CD4-positive, alpha-beta T cell treated with Interleukin-6 at 100 ng/mL for 8 hours (primary cell): Measurements from ENCODE around the gene FGF11.

Experiments
- DNase-seq: peaks from one replicate; pipeline ENCODE4 v3.0.0-alpha.2; 2020; ENCODE audit warnings: mixed read lengths, low spot score

The FGF11 gene

DNA sequence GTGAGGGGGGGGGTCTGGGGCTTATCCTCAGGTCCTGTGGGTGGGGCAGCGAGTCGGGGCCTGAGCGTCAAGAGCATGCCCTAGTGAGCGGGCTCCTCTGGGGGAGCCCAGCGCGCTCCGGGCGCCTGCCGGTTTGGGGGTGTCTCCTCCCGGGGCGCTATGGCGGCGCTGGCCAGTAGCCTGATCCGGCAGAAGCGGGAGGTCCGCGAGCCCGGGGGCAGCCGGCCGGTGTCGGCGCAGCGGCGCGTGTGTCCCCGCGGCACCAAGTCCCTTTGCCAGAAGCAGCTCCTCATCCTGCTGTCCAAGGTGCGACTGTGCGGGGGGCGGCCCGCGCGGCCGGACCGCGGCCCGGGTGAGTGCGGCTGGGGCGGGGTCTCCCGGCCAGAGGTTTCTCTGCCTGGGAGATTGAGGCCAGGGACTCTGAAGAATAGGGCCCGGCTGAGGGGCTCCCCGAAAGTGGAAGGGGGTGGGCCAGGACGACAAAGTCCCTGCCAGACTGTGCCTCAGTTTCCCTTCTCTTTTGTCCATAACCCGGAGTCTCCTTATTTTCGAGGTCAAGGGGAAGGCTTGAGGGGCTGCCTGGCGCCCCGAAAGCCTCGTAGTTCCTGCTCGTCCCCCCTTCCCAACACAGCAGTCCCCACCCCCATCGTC, at the start of gene FGF11:
Gene FGF11 (plus strand): TSS at position 51 of the 651 bp plus-strand sequence. CDS start 109 bp downstream, at position 160.
- DNase-seq, result no peak

DNA sequence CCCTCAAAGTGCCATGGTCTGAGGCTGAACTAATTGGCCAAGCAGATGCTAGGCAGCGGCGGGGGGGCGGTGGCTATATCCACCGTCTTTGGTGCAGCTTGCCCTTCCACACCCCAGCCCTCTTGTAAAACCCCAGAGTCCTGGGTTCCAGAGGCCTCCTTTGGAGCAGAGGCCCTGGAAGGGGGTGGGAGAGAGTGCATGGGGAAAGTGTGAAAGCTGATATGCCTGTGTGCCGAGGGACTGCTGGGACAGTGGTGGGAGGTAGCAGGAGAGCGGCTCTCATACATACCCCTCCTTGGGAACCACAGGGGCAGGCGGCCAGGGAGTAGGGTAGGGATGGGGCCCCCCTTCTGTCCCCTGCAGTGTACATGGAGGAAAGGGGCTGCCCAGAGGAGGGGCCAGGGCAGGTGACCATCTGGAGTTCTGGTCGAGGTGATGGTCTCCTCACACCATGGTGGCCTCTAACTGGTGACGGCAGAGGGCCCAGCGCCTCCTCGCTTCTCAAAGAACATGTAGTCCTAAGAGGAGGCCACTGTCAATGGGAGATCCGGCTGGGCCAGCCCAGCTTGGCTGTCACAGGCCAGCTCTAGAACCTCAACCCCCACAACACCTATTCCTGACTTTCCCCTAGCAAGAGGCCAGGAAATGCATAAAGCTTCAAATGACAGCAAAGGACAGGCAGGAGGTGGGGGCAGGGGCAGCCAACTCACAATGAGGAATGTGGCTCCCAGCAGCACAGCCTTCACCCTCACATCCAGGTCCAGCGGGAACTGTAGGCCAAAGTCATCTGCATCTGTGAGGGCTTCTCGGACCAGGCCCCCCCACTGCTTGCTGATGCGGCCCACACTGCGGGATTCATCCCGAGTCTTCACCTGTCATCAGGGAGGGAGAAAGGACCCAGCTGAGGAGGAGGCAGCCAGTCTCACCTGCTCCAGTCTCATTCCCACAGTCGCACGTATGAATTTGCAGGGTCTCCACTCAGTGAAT, 49.1 kb upstream of the FGF11 start:
- DNase-seq, result no peak

DNA sequence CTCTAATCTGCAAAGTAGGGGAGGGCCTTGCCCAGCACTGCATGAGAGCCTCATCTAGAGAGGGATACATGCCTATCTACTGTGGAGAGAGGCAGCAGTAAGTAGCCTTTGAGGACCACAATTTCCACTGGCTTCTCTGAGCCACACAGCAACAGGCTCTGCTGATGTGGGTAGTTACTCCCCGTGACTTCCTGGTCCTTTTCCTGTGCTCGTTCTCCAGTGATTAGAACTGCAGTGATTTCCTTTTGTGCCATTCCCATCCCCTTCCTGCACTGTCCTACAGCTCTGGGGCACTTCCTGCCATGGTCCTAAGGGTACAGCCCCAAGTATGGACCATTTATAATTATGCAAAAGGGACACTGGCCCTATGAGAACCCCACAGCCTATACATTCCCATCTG, 48.0 kb upstream of the FGF11 start:
- no peak for DNase-seq

DNA sequence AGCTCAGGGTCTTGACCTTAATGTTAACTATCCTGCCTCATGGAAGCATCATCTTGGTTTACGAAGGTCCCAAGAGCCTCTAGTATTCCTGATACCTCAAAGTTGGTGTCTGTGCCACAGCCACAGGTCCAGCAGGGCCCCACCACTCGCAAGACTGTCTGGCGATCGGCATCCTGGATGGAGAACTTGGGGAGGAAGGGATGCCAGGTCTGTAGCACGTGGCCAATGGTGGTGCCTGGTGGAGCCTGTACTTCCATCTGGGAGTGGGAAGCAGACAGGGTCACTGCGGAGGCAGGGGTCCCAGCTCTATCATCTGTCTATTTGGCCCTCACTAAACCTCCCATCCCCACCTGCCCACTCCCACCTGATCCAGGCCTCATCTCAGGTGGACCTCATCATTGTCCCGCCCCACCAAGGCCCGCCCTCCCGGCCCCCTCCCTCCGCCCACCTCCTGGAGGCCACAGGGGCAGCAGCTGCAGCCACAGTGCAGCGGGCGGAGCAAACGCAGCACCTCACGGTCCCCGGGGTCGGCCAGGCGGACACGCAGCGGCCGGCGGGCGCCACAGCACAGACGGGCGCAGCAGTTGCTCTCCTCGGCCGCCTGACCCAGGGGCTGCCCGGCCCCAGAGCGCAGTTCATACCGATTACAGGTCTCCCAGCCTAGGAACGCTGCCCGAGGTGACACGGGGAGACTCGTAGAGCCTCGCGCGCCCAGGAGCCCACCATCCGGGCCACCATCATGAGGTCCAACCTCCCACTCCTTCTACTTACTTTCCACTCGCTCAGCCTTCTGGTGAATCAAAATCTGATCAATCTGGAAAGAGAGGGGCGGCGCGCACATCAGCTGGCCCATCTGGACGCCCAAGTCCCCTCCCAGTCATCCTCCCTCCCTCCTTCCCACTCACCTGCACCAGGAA, 46.4 kb upstream of the FGF11 start:
- no peak for DNase-seq

DNA sequence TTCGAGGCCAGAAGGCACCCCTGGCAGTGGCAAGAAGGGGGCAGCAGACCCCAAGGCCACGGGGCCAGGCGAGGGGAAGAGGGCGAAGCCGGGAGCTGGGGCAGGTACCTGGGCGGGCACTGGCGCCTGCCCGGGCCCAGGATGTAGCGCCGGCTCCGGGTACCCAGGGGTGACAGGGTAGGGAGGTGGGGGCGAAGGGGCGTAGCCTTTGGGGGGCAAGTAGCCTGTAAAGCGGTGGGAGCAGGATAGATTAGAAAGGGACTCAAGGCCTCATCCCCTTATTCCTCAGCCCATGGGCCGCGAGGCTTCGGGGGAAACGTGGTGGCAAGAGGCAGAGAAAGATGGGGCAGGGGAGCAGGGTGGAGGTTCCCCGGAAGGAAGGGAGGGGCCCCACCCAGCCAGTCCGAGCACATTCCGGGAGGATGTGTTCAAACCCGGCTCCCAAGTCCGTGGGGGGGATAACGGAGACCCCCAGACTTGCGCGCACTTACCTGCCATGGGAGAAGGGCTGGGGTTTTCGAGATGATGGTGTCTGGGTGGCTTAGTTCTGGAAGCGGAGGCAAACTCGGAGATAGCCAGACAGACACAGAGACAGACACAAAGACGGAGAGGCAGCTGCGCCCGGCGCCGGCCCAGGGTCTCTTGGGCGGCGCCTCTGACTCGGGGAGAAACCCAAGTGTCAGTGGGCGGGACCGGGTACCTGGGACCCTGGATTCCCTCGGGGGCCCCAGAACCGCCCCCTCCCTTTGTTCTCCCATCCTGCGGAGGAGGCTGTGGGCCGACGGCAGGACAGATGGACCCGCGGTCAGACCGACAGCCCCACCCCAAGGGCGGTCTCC, 45.5 kb upstream of the FGF11 start:
- peak; percentile 59 for DNase-seq

DNA sequence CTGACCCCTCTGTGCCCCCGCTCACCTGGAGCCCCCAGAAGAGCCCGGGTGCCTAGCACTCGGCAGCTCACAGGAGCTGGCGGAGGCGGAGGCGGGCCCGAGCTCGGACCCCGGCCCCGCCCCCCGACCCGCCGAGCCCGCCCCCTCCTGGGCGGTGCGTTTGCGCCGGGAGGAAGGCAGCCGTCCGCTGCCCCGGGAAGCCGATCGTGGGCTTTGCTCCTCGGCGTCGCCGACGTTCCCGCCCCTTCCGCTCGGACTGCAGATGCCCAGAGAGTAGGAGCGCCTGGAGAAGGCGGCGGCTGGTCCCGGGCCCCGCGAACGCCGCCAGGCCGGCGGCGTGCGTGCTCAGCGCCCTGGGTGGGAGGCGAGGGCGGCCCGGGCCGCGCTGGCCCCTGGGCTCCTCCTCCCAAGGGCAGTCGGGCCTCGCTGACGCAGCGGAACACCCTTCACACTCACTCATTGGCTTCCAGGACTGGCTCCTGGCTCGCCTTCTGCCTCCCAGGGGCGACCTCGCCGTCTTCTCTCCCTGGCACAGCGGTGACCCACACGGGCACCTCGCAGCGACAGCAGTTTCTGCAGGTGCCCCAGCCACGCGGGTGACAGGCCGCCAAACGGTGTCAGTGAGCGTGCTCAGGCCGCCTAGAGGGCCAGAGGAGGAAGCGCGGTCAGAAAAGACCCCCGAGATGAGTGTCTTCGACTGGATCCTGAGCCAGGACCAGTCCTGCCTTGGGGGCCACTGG, 44.7 kb upstream of the FGF11 start, which contains the start of gene PLSCR3:
Gene PLSCR3 (minus strand): TSS at position 74 of the 740 bp plus-strand sequence. CDS start 415 bp downstream, outside the sequence.
- DNase-seq, result peak; percentile 76

DNA sequence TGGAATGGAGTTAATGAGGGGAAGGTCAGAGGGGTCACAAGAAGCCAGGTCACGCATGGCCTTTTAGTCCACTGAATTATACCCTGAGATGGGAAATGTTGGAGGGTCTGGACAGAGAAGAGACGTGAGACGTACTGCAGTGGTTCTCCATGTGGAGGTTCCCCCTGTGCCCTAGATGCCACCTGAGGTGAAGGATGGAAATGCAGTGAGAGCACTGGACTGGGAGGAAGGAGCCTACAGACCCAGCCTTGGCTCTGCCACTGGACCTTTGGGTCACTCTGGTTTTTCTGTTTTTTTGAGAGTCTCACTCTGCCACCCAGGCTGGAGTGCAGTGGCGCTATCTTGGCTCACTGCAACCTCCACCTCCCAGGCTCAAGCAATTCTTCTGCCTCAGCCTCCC, 43.2 kb upstream of the FGF11 start:
- no peak for DNase-seq

DNA sequence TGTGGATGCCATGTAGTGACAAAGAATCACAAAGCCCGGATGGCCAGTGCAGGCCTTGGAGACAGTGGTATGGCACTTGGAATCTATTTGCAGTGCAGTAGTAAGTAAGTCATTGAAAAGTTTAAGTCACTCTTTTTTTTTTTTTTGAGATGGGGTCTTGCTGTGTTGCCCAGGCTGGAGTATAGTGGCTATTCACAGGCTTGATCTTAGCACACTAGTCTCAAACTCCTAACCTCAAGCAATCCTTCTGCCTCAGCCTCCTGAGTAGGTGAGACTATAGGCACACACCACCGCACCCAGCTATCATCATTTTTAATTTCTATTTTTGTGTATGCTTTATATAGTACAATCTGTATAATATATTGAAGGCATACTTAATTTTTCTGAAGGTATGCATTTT, 40.7 kb upstream of the FGF11 start:
- no peak for DNase-seq

DNA sequence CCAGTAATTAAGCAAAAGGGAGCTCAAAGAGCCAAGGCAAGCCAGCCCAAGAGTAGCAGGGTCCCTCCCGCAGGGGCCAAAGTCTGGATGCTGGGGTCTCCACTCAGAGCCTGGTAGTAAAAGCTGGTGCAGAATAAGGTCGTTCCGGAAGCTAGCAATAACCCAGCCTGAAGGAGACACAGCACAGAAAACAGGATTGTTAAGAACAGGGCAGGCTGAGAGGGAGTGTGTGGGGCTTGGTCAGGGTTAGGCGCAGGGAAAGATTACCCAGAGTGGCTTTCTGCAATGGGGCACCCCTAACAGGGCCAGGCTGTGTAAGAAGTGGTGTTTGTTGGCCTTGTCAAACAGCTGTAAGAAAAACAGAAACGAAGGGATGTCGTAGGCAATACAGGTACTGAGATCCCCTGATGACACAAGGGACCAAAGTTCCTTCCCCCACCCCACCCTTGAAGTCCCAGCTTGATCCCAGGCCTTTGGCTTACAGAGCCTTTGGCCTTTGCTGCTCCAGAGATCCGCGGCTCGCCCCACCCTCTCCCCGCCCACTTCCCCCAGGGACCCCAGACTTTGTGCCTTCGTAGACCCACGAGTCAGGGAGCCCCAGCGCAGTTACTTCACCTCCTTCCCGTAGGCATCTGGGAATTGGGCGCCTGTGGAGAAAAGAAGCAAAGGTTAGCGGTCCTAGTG, 36.1 kb upstream of the FGF11 start:
- no peak for DNase-seq

DNA sequence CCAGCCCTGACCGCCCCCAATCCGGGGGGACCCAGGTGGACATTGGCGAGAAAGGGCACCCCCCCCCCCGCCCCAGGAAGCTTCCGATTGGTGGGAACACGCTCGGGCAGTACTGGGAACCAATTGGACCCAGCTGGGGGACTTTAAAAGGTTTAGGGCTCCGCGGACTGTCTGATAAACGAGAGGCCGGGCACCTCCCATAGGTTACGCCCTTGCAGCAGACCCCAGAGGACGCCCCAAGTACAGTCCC, 35.7 kb upstream of the FGF11 start:
- no peak for DNase-seq

DNA sequence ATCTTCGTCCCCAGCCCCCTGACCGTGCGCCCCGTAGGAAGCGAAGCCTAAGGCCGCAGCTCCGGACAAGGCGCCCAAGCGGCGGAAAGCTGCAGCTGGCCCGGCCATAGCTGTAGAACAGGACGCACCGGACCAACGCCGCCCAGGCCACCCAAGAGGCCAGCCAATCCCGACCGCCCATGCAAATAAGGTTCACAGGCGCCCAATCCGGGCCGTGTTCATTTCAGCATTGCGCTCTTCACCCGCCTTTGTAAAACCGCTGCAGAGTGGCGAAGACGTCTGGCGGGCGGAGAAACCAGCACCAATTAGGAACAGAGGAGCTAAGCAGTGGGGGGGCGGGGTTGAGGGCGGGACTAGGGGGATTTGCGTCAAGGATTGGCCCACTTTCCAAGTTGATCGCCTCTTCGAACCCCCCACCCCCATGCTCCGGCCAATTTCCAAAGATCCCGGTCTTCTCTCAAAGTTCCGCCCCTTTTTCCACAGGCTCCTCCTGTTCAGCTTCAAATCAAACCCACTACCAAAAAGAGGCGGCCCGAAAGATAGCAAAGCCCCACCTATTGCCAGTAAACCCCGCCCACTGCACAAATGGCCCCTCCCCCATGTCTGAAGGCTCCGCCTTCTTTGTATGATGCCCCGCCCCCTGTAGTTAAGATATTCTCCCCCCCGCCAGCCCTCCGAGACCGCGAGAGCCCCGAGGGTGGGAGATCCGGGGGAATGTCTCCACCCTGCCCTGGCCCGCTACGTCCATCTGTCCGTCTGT, 35.2 kb upstream of the FGF11 start, which contains the start of gene TMEM256:
Gene TMEM256 (minus strand): TSS at position 121 of the 760 bp plus-strand sequence. CDS start 13 bp downstream, at position 108.
- DNase-seq, result peak; percentile 97

DNA sequence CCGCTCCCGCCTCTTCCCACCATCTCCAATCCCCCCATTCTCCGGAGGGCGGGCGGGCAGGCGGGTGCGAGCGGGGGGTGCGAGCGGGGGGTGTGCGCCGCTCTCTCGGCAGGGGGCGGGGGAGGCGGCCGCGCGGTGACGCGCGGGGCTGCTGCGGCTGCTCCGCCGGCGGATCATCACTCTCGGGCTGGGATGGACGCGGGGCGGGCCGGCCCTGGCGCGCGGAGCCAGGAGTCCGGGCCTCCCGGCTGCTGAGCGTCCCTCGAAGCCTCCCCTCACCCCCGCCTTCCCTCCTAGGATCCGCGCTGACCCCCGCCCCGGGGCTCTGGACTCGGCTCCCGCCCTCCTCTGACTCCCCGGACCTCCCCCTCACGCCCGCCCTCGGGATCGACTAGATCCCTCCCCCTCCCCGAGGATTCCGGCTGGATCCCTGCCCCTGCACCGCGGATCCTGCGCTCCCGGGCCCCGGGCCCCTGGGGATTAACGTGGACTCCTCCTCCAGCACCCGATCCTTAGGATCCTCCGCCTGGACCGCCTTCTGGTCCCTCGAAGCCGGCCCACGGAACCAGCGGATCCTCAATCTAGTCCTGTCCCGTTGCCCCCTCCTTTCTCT, 34.5 kb upstream of the FGF11 start:
- peak; percentile 59 for DNase-seq

DNA sequence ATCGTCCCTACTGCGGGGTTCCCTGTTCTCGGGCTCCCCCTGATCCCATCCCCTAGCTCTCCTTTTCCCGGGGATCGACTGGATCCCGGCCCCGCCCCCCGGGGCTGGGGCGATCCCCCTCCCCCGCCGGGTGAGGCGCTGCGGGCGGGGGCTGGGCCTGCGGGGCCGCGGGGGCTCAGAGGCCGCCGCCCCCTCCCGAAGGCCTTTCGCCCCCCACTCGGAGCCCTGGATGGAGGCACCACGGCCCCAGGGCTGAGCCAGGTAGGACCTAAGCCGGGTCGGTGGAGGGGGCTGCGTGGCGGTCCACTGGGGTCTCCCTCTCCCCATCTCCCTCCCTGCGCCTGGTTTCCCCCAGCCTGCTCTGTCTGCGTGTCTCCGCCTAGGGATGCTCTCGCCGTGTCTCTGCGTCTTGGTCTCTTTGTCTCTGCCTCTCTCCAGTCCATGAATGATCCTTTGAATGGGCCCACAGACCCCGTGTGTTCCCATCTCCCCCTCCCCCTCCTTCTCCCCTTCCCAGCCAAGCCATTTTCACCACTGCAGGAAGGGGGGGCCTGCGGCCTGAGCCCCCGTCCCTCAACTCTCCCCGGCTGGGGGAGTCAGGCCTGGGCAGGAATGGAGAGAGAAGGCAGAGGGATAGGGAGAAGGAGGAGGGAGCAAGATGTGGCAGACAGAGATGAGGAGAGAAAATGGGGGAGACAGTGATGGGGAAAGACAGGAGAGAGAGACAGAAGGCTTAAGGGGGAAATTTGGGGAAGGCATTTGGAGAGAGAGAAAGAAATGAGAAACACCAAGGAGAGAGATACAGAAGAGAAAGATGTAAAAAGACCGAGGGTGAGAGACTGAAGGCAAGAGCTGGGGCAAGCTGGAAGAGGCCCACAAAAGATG, 33.7 kb upstream of the FGF11 start:
- no peak for DNase-seq

DNA sequence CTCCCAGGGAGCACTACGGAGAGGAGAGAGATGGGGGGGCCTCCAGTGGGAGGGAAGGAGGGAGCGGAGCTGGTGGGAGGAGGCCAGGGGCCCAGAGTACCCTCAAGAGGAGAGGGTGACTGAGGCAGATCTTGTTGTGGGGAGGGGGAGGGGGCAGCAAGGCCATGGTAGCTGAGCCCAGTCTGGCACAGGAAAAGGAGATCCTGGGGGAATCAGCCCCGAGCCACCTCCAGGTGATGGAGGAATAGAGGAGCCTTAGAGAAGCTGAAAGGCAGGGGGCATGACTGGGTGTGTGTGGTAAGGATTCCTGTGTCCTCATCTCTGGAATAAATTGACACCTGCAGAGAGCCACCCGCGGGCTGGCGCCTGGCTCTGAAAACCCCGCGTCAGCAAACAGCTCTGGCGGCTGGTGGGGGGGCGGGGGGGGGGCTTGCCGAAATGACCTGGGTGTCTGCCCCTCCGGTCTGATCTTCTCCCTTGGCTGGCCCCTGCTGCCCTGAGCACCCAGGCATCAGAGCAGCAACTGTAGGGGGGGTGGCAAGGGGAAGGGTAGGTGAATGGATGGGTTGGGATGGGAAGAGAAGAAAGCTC, 33.0 kb upstream of the FGF11 start:
- no peak for DNase-seq

DNA sequence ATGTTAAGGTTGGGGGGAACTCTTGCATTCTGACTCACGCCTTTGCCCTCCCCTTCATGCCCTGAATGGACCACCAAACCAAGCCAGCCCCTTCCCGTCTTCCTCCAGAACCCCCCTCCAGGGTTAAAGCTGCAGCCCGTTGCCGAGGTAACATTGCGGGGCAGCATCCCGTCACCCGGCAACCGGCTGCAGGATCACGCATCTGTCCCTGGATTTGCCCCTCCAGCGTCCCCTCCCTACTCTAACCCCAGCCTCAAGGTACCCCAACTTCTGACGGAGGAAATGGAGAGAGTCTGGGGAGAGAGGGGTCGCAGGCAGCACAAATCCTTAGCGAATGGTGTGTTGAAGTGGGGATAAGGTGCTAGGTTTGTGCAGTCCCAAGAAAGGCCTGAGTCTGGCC, 32.2 kb upstream of the FGF11 start:
- DNase-seq, result no peak

DNA sequence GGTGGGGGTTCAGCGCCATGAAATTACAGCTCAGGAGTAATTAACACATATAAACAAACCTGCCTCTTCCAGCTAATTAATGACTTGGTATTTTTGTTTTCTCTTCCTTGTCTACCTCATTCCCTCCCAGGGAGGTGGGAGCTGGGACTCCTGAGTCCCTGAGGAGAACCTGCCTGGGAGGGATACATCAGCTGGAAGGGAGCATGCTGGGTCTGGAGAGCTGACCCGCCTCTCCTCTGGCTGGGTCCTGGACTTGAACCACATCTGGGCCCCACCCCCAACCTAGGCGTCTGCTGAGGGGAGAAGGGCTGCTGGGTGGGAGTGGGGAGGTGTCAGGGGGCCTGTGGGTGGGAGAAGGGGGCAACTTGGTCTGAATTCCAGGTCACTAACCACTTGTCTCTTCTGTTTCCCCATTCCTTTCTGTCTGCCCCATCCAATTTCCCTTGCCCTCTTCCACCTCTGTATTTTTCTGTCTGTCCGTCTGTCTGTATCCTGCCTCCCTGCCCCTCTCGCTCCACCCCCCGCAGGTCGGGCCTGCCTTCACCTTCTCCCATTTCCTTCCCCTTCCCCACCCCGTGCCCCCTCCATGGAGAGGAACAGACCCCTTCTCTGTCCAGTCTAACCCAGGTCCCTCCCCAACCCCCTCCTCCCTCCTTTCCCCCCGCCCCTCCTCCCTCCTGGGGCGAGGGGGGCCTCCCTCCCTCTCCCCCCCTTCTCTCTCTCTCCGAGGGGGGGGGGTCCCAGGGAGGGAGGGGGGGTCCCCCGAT, 31.6 kb upstream of the FGF11 start, which contains the start of gene NLGN2:
Gene NLGN2 (plus strand): TSS at position 361 of the 767 bp plus-strand sequence. CDS start 411 bp downstream, outside the sequence.
- DNase-seq, result no peak
